Erythroblast (primary cell): ENCODE measurements around the gene SHISA6.

Experiments
- GATA1 ChIP-seq: IDR thresholded peaks from 2 replicates; pipeline ENCODE4 v1.6.1; 2011; ENCODE audit warnings: low read depth, mild to moderate bottlenecking, control low read depth, low read length, moderate library complexity
- POLR2A ChIP-seq: IDR thresholded peaks from 2 replicates; pipeline ENCODE4 v1.6.1; 2011; ENCODE audit warnings: mild to moderate bottlenecking, low read length

DNA sequence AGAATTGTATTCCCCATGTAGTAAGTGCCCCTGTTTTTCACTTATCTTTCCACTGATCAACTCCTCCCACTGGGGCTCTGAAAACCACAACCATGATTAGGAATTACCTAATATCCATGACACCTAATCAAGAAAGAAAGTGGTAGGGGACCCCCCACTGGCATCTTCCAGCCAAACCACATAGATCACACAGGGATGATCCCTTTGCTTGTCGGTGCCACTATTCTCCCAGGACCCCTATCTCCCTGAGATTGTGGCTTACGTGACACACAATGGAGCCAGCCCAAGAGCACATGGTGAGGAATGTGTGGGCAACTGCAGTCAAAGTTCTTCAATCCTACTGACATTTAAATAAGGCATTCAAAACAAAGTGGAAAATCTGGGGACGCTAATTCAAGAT lies 339.7 kb downstream of the SHISA6 start:
- TF ChIP-seq POLR2A = no peak
- no peak for TF ChIP-seq GATA1
